GM11168 (cell line): Measurements from ENCODE around the gene TUBGCP6.
"Not testable (repeated sequence)": the region's sequence is repeated elsewhere in the genome, so short reads cannot be mapped to it uniquely, and the experiment has no call there.

Experiments used
- in situ Hi-C: fragments of 300-500 bp; cut with MboI; formaldehyde crosslinking; loops from one replicate; pipeline ENCODE4 v1.12.0; 2022; ENCODE audit warnings: low sequenced_read_pairs; ENCODE audit not compliant: unreplicated experiment

The TUBGCP6 gene

GRCh38 chr22:50175921-50176849, 68.6 kb downstream of the TUBGCP6 start:
- in situ Hi-C loops: no loop called here

- in situ Hi-C loops: no loop called here
Measured at GRCh38 chr22:50175191-50175461, 69.7 kb downstream of the TUBGCP6 start.

GRCh38 chr22:50174382-50175190, 70.2 kb downstream of the TUBGCP6 start:
- in situ Hi-C loops: no loop called here

- in situ Hi-C loops: no loop called here
Measured at GRCh38 chr22:50173983-50174355, 70.9 kb downstream of the TUBGCP6 start.

GRCh38 chr22:50173311-50173982, 71.4 kb downstream of the TUBGCP6 start:
- in situ Hi-C loops: no loop called here

- in situ Hi-C loops: no loop called here
Measured at GRCh38 chr22:50171965-50172421, 72.8 kb downstream of the TUBGCP6 start.

GRCh38 chr22:50171319-50171964, 73.4 kb downstream of the TUBGCP6 start:
- in situ Hi-C loops: no loop called here

GRCh38 chr22:50170453-50171318, 74.1 kb downstream of the TUBGCP6 start, which contains the start of gene PANX2:
TSS of gene PANX2 (plus strand) at chr22:50170731. CDS start at chr22:50170731, 0 bp downstream.
- in situ Hi-C loops: no loop called here

GRCh38 chr22:50169774-50170341, 75.0 kb downstream of the TUBGCP6 start:
- in situ Hi-C loops: no loop called here

- in situ Hi-C loops: no loop called here
Measured at GRCh38 chr22:50169181-50169759, 75.6 kb downstream of the TUBGCP6 start.

GRCh38 chr22:50168490-50169180, 76.2 kb downstream of the TUBGCP6 start:
- in situ Hi-C loops: not testable (repeated sequence)

- in situ Hi-C loops: no loop called here
Measured at GRCh38 chr22:50167689-50168489, 76.9 kb downstream of the TUBGCP6 start.
